DND-41 (cell line): ENCODE results near the gene FOSB.

Experiments
- ATAC-seq: fragments of 200-7000 bp; cut with Tn5 transposase; 3 replicates; pipeline ENCODE4 v1.9.1; 2021; ENCODE audit warnings: low read depth; ENCODE audit not compliant: insufficient read depth
- DNase-seq: peaks from one replicate; pipeline ENCODE4 v3.0.0-alpha.2; 2020
- H2AFZ ChIP-seq: 2 replicates; pipeline ENCODE4 v1.6.0; 2012; ENCODE audit warnings: low read depth, low read length
- H3K27ac ChIP-seq: 2 replicates; pipeline ENCODE4 v1.5.1; 2012; ENCODE audit warnings: low read length, inconsistent platforms
- H3K27me3 ChIP-seq: fragments of 200-600 bp; sonication (generic); 2 replicates; pipeline ENCODE4 v1.6.0; 2012; ENCODE audit warnings: low read length, mild to moderate bottlenecking, inconsistent platforms; ENCODE audit not compliant: insufficient read depth, poor library complexity
- H3K36me3 ChIP-seq: 2 replicates; pipeline ENCODE4 v1.5.1; 2012; ENCODE audit warnings: low read length, inconsistent platforms; ENCODE audit not compliant: insufficient read depth
- H3K4me1 ChIP-seq: 2 replicates; pipeline ENCODE4 v1.5.1; 2012; ENCODE audit warnings: mild to moderate bottlenecking, low read length; ENCODE audit not compliant: insufficient read depth
- H3K4me2 ChIP-seq: 2 replicates; pipeline ENCODE4 v1.6.0; 2012; ENCODE audit warnings: mild to moderate bottlenecking, moderate library complexity, low read length, inconsistent platforms; ENCODE audit not compliant: insufficient read depth
- H3K4me3 ChIP-seq, 2 experiments: fragments of 200-600 bp in 1 of 2; shearing (Covaris generic) in 1 of 2; 2 replicates each; pipeline ENCODE4 v1.5.1; 2012 to 2016; ENCODE audit warnings: inconsistent platforms in 2 of 2, low read length in 2 of 2, mild to moderate bottlenecking in 2 of 2, low read depth in 1 of 2, moderate library complexity in 1 of 2
- H3K79me2 ChIP-seq: 2 replicates; pipeline ENCODE4 v1.6.0; 2012; ENCODE audit warnings: low read length, inconsistent platforms; ENCODE audit not compliant: insufficient read depth
- H3K9ac ChIP-seq: 2 replicates; pipeline ENCODE4 v1.6.0; 2012; ENCODE audit warnings: low read depth, mild to moderate bottlenecking, inconsistent platforms, low read length, moderate library complexity
- H3K9me3 ChIP-seq: 2 replicates; pipeline ENCODE4 v1.5.1; 2012; ENCODE audit warnings: low read length, moderate library complexity, mild to moderate bottlenecking, inconsistent platforms; ENCODE audit not compliant: insufficient read depth, severe bottlenecking
- H4K20me1 ChIP-seq: 2 replicates; pipeline ENCODE4 v1.6.0; 2012; ENCODE audit warnings: low read length; ENCODE audit not compliant: insufficient read depth
- CTCF ChIP-seq: IDR thresholded peaks from 2 replicates; pipeline ENCODE4 v1.5.1; 2012; ENCODE audit warnings: borderline replicate concordance, low read length, moderate library complexity, mild to moderate bottlenecking; ENCODE audit not compliant: poor library complexity, severe bottlenecking; ENCODE audit errors: extremely low read depth
- EZH2 ChIP-seq: IDR thresholded peaks from 3 replicates; pipeline ENCODE4 v1.6.1; 2012; ENCODE audit warnings: borderline replicate concordance, low read depth, mild to moderate bottlenecking, moderate library complexity, low read length, inconsistent platforms; ENCODE audit not compliant: severe bottlenecking

Gene FOSB

DNA sequence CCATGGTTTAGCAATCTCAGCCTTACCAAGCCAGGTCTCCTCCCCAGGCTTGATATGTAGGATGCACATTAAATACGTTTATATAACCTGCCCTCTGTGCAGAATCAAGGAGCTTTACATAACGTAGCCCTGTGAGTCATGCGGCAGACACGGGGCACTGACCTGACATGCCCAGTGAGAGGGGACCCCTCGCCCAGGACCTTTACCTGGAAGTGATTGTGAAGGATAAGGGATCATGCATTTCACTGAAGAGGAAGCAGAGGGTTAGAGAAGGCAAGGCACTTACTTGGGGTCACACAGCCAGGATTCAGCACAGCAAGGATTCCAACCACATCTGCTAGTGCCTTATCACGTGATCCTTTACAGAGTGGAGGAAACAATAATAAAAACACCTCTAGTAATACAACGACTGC is 18.9 kb upstream of the FOSB start:
- H3K4me3 ChIP-seq: no peak overlapping the region
- H4K20me1 ChIP-seq: peaks cover 5% of the 10 kb centered on the region; the same call in 1 of the 2 replicates
- H3K36me3 ChIP-seq: no peaks in the 10 kb centered on the region
- DNase-seq: no peak
- TF ChIP-seq EZH2: no peak
- no peak for TF ChIP-seq CTCF
- H3K4me1 ChIP-seq: peaks cover 21% of the 10 kb centered on the region
- H2AFZ ChIP-seq: no peak overlapping the region
- no peaks in the 10 kb centered on the region for H3K79me2 ChIP-seq
- no peak overlapping the region for H3K4me2 ChIP-seq
- ATAC-seq: no peak
- H3K9me3 ChIP-seq: no peaks in the 10 kb centered on the region
- H3K9ac ChIP-seq: no peak overlapping the region
- peaks cover 16% of the 10 kb centered on the region for H3K27me3 ChIP-seq
- H3K27ac ChIP-seq: no peak overlapping the region

DNA sequence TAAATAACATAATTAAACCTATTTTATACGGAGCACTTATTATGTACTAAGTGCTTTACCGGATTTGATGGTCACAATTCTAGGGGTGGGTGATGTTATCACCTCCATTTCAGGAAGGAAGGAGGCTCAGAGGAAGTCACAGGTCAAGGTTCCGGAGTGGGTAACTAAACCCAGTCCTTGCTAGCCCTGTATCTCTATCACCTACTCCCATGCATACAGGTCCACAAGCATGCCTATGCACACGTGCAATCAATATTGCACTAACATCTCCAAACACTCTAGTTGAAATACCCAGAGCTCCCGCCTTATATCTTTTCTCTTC is 17.8 kb upstream of the FOSB start:
- Histone ChIP-seq H3K9ac (peak overlapping the region; percentile 57), H3K36me3 (no peaks in the 10 kb centered on the region), H3K4me3 (peak overlapping the region; percentile 35 to 66; a peak in 3 of 4 replicates), H3K4me2 (peak overlapping the region; percentile 83), H3K27me3 (peaks cover 16% of the 10 kb centered on the region), H2AFZ (peak overlapping the region; percentile 73), H3K79me2 (no peaks in the 10 kb centered on the region), H3K9me3 (no peaks in the 10 kb centered on the region), H3K4me1 (peaks cover 21% of the 10 kb centered on the region), H4K20me1 (peaks cover 5% of the 10 kb centered on the region; the same call in 1 of the 2 replicates), H3K27ac (peak overlapping the region; percentile 47; the same call in 1 of the 2 replicates)
- ATAC-seq (no peak), DNase-seq (no peak)
- no peak for TF ChIP-seq EZH2
- TF ChIP-seq CTCF: no peak

- H2AFZ ChIP-seq: peak overlapping the region; percentile 18
- H3K79me2 ChIP-seq: no peaks in the 10 kb centered on the region
- DNase-seq: peak; percentile 48
- peak; percentile 63 for ATAC-seq
- H3K27me3 ChIP-seq: peaks cover 16% of the 10 kb centered on the region
- peaks cover 21% of the 10 kb centered on the region for H3K4me1 ChIP-seq
- H3K36me3 ChIP-seq: no peaks in the 10 kb centered on the region
- H3K9ac ChIP-seq: peak overlapping the region; percentile 41
- peak overlapping the region; percentile 83 for H3K4me2 ChIP-seq
- H4K20me1 ChIP-seq: peaks cover 5% of the 10 kb centered on the region; the same call in 1 of the 2 replicates
- peak overlapping the region; percentile 16 to 66; a peak in 3 of 4 replicates for H3K4me3 ChIP-seq
- H3K9me3 ChIP-seq: no peaks in the 10 kb centered on the region
- no peak overlapping the region for H3K27ac ChIP-seq
- peak; percentile 42 for TF ChIP-seq EZH2
- TF ChIP-seq CTCF: no peak
Measured at GRCh38 chr19:45451131-45451849, 16.5 kb upstream of the FOSB start.
